NT2/D1 (cell line): ENCODE measurements around the gene MUC4.
"Not testable (repeated sequence)": the region's sequence is repeated elsewhere in the genome, so short reads cannot be mapped to it uniquely, and the experiment has no call there.

ENCODE experiments used
- DNase-seq: peaks from one replicate; pipeline ENCODE4 v3.0.0-alpha.2; 2011; ENCODE audit warnings: low read depth, low spot score
- H3K27me3 ChIP-seq: 2 replicates; pipeline ENCODE4 v1.6.0; 2011; ENCODE audit warnings: mild to moderate bottlenecking; ENCODE audit not compliant: insufficient read length, insufficient read depth
- H3K36me3 ChIP-seq: 2 replicates; pipeline ENCODE4 v1.6.1; 2011; ENCODE audit warnings: mild to moderate bottlenecking, low read length, mixed read lengths; ENCODE audit not compliant: insufficient read depth, insufficient read length
- H3K4me1 ChIP-seq: 2 replicates; pipeline ENCODE4 v1.5.1; 2011; ENCODE audit not compliant: insufficient read depth, insufficient read length
- H3K4me3 ChIP-seq: 2 replicates; pipeline ENCODE4 v1.5.1; 2011; ENCODE audit warnings: low read depth; ENCODE audit not compliant: insufficient read length
- H3K9ac ChIP-seq: 2 replicates; pipeline ENCODE4 v1.6.0; 2011; ENCODE audit warnings: low read depth; ENCODE audit not compliant: insufficient read length
- H3K9me3 ChIP-seq: 2 replicates; pipeline ENCODE4 v1.5.1; 2011; ENCODE audit warnings: mild to moderate bottlenecking, low read length; ENCODE audit not compliant: insufficient read depth
- SUZ12 ChIP-seq: IDR thresholded peaks from 2 replicates; pipeline ENCODE4 v1.6.1; 2011; ENCODE audit not compliant: insufficient read length, insufficient read depth; ENCODE audit errors: extremely low read depth
- YY1 ChIP-seq: IDR thresholded peaks from 2 replicates; pipeline ENCODE4 v1.6.1; 2011; ENCODE audit not compliant: insufficient read length, insufficient read depth
- ZNF274 ChIP-seq: IDR thresholded peaks from 2 replicates; pipeline ENCODE4 v1.6.1; 2011; ENCODE audit warnings: mild to moderate bottlenecking, low read depth, low read length

The MUC4 gene

DNA sequence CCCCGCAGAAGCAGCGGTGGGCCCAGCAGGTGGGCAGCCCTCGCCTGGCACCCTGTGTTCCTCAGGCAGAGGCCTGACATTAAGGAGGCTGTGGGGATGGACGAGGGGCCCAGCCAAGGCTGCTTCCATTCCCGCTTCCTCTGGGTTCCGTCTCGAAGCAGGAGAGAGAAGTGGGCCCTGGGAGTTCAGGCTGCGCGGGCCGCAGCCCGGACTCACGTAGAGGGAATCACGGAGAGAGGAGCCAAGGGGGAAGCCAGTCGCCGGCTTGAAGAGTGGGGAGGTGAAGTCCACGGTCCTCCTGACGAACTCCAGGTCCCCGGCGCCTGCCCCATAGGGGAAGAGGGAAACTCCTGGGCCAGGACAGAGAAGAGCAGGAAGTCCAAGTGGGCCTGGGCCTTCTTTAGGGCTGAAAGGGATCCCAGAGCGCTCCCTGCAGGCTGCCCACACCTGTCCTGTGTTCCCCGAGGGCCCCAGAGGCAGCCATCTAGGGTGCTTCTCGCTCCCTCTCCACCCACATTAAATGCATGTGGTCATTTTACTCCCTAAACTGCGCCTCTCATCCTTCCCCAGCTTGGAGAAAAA lies 37.7 kb downstream of the MUC4 start:
- DNase-seq, result no peak
- Histone ChIP-seq H3K27me3 (no peaks in the 10 kb centered on the region), H3K9me3 (peaks cover 4% of the 10 kb centered on the region; the same call in 1 of the 2 replicates), H3K4me1 (peaks cover under 1% of the 10 kb centered on the region), H3K4me3 (no peak overlapping the region), H3K9ac (no peak overlapping the region), H3K36me3 (peaks cover 35% of the 10 kb centered on the region)
- TF ChIP-seq ZNF274 (no peak), SUZ12 (no peak), YY1 (no peak)

DNA sequence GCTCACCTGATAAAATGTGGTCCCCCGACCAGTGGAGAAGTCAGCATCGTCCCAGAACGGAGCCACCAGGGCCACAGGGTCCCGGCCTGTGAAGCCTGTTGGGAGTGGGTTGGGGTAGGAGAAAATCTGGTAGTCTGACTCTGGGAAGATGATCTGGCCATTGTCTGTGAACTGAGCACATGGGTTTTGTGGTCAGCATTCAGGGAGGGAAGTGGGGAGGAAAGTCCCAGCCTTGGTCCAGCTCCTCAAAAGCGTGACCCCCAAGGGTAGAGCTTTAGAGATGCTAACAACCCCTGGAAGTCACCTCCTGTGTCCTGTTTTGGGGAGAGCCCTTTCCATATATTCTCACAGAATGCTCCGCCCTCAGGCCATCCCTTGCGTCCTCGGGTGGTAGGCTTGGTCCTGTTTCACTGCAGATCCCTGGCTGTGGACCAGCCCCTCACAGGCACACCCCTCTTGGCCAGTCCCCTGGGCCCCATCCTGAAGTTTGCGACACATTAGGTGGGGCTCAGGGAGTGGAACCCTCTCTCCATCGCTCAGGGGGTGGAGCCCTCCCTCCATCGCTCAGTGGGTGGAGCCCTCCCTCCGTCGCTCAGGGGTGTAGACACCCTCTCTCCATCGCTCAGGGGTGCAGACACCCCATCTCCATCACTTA lies 40.0 kb downstream of the MUC4 start:
- H3K27me3 ChIP-seq, result no peaks in the 10 kb centered on the region
- TF ChIP-seq YY1 (no peak), ZNF274 (no peak), SUZ12 (no peak)
- DNase-seq, result no peak
- H3K4me1 ChIP-seq, result peaks cover 4% of the 10 kb centered on the region
- no peak overlapping the region for H3K4me3 ChIP-seq
- peaks cover 4% of the 10 kb centered on the region; the same call in 1 of the 2 replicates for H3K9me3 ChIP-seq
- H3K36me3 ChIP-seq, result peaks cover 29% of the 10 kb centered on the region
- no peak overlapping the region for H3K9ac ChIP-seq

DNA sequence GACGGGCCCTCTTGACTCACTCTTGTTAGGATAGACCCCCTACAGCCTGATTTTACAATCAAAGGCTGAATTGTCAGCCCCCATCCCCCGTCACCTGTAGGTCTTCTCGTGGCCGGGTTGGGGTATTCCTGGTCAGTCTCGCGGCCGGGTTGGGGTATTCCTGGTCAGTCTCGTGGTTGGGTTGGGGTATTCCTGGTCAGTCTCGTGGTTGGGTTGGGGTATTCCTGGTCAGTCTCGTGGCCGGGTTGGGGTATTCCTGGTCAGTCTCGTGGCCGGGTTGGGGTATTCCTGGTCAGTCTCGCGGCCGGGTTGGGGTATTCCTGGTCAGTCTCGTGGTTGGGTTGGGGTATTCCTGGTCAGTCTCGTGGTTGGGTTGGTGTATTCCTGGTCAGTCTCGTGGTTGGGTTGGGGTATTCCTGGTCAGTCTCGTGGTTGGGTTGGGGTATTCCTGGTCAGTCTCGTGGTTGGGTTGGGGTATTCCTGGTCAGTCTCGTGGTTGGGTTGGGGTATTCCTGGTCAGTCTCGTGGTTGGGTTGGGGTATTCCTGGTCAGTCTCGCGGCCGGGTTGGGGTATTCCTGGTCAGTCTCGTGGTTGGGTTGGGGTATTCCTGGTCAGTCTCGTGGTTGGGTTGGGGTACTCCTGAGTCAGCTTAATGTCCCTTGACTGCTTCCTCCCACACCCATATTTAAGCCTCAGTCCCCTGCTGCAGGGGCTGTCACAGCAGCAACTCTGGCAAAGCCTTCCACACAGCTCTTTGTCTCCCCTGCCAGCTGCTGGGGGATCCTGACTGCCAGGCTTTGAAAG lies 40.7 kb downstream of the MUC4 start:
- peaks cover 35% of the 10 kb centered on the region for H3K36me3 ChIP-seq
- not testable (repeated sequence) for H3K4me3 ChIP-seq, DNase-seq, H3K9ac ChIP-seq, H3K9me3 ChIP-seq, H3K4me1 ChIP-seq, H3K27me3 ChIP-seq

DNA sequence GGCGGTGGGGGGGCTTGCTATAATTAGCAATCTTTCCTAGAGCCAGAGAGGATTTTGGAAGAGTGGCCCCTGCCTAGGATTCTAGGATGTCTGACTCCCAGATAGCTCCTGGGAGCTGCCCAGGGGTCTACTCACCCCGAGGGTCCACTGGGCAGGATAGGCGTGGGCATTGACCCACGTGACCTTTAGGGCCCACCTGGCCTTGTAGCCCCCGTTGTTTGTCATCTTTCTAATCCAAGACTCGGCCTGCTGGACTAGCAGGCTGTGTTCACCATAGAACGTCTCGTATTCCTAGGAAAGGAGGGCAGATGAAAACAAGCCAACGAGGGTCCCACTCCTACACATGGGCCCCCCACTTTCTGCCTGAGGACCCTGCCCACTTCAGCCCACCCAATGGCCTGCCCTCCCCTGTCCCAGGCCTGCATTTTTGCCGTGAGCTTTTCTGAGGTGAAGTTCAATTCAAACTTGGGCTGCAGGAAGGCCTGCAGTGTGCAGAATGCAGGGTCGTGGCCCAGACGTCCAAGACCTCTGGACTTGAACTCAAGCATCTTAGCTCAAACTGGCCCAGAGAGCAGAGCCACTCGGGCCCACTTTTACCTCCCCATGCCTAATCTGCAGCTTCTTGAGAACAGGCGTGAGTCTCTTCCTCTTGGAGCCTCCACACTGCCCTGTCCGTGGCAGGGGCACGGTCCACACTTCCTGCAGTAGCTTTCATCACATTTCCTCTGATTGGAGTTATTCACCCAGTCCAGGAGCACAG lies 41.5 kb downstream of the MUC4 start:
- no peak overlapping the region for H3K4me3 ChIP-seq
- H3K9me3 ChIP-seq, result no peaks in the 10 kb centered on the region
- H3K4me1 ChIP-seq, result peaks cover 4% of the 10 kb centered on the region
- no peak overlapping the region for H3K9ac ChIP-seq
- no peak for DNase-seq
- H3K27me3 ChIP-seq, result no peaks in the 10 kb centered on the region
- peaks cover 35% of the 10 kb centered on the region for H3K36me3 ChIP-seq
- TF ChIP-seq YY1, result no peak
- no peak for TF ChIP-seq ZNF274
- TF ChIP-seq SUZ12, result no peak

DNA sequence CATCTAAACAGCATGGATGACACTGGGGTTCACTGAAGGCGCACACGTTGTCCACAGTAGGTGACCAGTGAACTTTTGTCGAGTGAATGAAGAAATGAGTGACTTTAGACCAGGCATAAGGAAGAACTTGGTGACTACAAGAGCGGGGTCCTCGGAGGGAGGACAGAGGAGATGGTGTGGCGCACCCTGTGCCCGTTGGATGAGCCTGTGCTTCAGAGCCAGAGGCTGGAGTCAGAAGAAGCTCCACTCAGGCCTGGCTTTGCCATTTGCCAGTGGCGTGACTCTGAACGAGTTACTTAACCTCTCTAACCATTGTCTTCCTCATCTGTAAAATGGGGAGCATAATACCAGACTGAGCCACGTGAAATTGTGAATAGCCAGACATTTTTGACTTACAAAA lies 42.2 kb downstream of the MUC4 start:
- H3K4me3 ChIP-seq, result no peak overlapping the region
- peaks cover 4% of the 10 kb centered on the region for H3K4me1 ChIP-seq
- no peaks in the 10 kb centered on the region for H3K9me3 ChIP-seq
- TF ChIP-seq YY1, result no peak
- TF ChIP-seq ZNF274, result no peak
- no peak for TF ChIP-seq SUZ12
- DNase-seq, result no peak
- H3K9ac ChIP-seq, result no peak overlapping the region
- no peaks in the 10 kb centered on the region for H3K27me3 ChIP-seq
- peaks cover 35% of the 10 kb centered on the region for H3K36me3 ChIP-seq

DNA sequence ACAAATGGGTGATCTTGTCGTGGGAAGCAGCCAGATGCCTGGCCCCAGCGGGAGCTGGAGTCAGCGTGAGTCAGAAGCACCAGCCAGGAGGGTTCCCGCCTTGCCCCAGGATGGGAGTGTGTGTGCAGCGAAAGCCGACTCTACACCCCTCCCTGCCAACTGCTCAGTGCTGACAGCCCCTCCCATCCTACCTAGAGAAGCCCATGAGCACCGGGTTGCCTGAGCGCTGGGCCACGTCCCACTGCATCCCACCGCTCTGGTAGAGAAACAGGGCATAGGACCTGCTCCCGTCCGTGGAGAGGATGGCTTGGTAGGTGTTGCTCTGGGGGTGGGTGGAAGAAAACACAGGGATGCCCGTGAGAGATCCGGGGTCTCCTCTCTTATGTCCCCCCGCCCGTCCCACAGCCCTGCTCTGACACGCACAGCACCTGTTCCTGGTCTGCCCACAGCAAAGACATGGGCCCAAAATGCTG lies 42.9 kb downstream of the MUC4 start:
- Histone ChIP-seq H3K9me3 (no peaks in the 10 kb centered on the region), H3K9ac (no peak overlapping the region), H3K4me1 (peaks cover 4% of the 10 kb centered on the region), H3K27me3 (no peaks in the 10 kb centered on the region), H3K36me3 (peaks cover 29% of the 10 kb centered on the region), H3K4me3 (no peak overlapping the region)
- TF ChIP-seq YY1 (no peak), ZNF274 (no peak), SUZ12 (no peak)
- no peak for DNase-seq
